ENCODE data around the gene HSFX1.

DNA sequence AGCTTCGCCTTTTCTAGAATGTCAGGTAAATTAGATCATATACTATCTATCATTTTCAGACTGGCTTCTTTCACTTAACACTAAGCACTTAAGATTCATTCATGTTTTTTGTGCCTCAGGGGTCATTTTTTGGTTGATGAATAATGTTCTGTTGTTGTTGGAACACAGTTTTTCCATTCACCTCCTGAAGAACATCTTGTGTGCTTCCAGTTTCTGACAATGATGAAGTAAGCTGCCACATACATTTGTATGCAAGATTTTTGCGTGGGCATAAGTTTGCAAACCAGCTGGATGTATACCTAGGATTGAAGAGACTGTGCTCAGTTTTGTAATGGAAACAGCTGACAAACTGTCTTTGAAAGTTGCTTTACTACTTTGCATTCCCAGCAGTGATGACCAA lies 45.5 kb downstream of the HSFX1 start:
- TF ChIP-seq, protein P1, sequence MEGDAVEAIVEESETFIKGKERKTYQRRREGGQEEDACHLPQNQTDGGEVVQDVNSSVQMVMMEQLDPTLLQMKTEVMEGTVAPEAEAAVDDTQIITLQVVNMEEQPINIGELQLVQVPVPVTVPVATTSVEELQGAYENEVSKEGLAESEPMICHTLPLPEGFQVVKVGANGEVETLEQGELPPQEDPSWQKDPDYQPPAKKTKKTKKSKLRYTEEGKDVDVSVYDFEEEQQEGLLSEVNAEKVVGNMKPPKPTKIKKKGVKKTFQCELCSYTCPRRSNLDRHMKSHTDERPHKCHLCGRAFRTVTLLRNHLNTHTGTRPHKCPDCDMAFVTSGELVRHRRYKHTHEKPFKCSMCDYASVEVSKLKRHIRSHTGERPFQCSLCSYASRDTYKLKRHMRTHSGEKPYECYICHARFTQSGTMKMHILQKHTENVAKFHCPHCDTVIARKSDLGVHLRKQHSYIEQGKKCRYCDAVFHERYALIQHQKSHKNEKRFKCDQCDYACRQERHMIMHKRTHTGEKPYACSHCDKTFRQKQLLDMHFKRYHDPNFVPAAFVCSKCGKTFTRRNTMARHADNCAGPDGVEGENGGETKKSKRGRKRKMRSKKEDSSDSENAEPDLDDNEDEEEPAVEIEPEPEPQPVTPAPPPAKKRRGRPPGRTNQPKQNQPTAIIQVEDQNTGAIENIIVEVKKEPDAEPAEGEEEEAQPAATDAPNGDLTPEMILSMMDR (IDR thresholded peaks at IDR 0.05; ENCODE audit: low read depth, low read length): no peak
- TF ChIP-seq EZH2phosphoT487 (IDR thresholded peaks at IDR 0.05; ENCODE audit: low read depth): no peak

Measured in OCI-LY3 (cell line).